ENCODE measurements around the gene NDFIP2.

GRCh38 chr13:79591493-79591892, 110.5 kb downstream of the NDFIP2 start:
- TF ChIP-seq POLR2AphosphoS5 (IDR thresholded peaks at IDR 0.05) (no peak), CTCF (IDR thresholded peaks at IDR 0.05) (no peak), POLR2A (IDR thresholded peaks at IDR 0.05) (no peak), EP300 (IDR thresholded peaks at IDR 0.05) (no peak)
